ENCODE data around the gene HIPK4.

GRCh38 chr19:40360020-40360707 lies 29.8 kb downstream of the HIPK4 start:
- no peak for TF ChIP-seq ZBTB7A (IDR thresholded peaks at IDR 0.05; ENCODE audit: borderline replicate concordance, control insufficient read depth, low read depth, low read length)
- no peak for TF ChIP-seq TAF1 (IDR thresholded peaks at IDR 0.05; ENCODE audit: control insufficient read depth, extremely low read depth, insufficient read depth, low read length, severe bottlenecking)
- no peak for TF ChIP-seq JUND (IDR thresholded peaks at IDR 0.05; ENCODE audit: borderline replicate concordance, low read depth, low read length)
- TF ChIP-seq JUND (tag; IDR thresholded peaks at IDR 0.05; ENCODE audit: borderline replicate concordance, low read depth, low read length), result no peak
- TF ChIP-seq, protein P1, sequence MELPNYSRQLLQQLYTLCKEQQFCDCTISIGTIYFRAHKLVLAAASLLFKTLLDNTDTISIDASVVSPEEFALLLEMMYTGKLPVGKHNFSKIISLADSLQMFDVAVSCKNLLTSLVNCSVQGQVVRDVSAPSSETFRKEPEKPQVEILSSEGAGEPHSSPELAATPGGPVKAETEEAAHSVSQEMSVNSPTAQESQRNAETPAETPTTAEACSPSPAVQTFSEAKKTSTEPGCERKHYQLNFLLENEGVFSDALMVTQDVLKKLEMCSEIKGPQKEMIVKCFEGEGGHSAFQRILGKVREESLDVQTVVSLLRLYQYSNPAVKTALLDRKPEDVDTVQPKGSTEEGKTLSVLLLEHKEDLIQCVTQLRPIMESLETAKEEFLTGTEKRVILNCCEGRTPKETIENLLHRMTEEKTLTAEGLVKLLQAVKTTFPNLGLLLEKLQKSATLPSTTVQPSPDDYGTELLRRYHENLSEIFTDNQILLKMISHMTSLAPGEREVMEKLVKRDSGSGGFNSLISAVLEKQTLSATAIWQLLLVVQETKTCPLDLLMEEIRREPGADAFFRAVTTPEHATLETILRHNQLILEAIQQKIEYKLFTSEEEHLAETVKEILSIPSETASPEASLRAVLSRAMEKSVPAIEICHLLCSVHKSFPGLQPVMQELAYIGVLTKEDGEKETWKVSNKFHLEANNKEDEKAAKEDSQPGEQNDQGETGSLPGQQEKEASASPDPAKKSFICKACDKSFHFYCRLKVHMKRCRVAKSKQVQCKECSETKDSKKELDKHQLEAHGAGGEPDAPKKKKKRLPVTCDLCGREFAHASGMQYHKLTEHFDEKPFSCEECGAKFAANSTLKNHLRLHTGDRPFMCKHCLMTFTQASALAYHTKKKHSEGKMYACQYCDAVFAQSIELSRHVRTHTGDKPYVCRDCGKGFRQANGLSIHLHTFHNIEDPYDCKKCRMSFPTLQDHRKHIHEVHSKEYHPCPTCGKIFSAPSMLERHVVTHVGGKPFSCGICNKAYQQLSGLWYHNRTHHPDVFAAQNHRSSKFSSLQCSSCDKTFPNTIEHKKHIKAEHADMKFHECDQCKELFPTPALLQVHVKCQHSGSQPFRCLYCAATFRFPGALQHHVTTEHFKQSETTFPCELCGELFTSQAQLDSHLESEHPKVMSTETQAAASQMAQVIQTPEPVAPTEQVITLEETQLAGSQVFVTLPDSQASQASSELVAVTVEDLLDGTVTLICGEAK (IDR thresholded peaks at IDR 0.05), result no peak
- TF ChIP-seq, protein P1 (CRISPR knock-in tag; IDR thresholded peaks at IDR 0.05), result no peak
- TF ChIP-seq BHLHE40 (IDR thresholded peaks at IDR 0.05; ENCODE audit: low read length), result no peak
- no peak for TF ChIP-seq SP2 (IDR thresholded peaks at IDR 0.05; ENCODE audit: extremely low read depth, low read depth, low read length, poor library complexity, severe bottlenecking)

Measured in K562 (cell line).